COR-L47 (cell line): ENCODE results near the gene SELENOV.

Source experiments
- DNase-seq: peaks from one replicate; lab custom pipeline; 2025; lab: John Stamatoyannopoulos, UW

SELENOV gene

DNA sequence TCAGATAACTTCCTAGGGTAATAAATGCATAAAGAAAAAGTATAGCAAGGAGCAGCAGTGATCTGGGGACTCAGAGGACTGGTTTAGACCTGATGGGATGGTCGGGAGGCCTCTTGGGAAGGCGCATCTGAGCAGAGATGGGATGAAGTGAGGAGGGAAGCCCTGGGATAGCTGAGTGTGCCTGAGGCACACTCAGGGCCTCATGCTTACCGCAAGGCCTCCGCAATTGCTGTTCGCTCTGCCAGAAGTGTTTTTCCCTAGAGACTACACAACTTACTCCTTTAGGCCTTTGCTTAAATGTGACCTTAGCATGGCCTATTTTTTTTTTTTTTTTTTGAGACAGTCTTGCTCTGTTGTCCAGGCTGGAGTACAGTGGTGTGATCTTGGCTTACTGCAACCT, 20.3 kb upstream of the SELENOV start:
- no peak for DNase-seq

DNA sequence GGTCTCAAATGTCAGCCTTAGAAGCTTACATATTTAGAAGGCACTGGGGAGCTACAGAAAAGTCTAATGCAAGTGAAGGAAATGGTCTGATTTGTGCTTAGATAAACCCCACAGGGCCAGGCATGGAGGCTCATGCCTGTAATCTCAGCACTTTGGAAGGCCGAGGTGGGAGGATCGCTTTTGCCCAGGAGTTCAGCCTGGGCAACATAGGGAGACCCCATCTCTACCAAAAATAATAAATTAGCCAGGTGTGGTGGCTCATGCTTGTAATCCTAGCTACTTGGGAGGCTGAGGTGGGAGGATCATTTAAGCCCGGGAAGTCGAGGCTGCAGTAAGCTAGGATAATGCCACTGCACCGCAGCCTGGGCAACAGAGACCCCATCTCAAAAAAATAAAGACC, 18.9 kb upstream of the SELENOV start:
- no peak for DNase-seq

DNA sequence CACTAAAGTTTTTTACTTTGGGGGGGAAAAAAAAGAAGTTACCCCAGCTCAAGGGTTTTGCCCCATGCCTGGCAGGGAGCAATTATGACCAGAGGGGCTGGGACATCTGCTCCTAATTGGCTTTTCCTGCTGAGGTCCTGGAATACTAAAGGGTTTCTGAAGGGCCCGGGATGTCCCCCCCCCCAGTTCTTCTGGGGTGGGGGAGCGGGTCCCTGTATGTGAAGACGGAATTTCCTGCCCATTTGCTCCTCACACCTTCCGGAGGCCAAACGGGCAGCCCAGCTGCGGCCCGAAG, 17.3 kb upstream of the SELENOV start:
- DNase-seq: no peak

DNA sequence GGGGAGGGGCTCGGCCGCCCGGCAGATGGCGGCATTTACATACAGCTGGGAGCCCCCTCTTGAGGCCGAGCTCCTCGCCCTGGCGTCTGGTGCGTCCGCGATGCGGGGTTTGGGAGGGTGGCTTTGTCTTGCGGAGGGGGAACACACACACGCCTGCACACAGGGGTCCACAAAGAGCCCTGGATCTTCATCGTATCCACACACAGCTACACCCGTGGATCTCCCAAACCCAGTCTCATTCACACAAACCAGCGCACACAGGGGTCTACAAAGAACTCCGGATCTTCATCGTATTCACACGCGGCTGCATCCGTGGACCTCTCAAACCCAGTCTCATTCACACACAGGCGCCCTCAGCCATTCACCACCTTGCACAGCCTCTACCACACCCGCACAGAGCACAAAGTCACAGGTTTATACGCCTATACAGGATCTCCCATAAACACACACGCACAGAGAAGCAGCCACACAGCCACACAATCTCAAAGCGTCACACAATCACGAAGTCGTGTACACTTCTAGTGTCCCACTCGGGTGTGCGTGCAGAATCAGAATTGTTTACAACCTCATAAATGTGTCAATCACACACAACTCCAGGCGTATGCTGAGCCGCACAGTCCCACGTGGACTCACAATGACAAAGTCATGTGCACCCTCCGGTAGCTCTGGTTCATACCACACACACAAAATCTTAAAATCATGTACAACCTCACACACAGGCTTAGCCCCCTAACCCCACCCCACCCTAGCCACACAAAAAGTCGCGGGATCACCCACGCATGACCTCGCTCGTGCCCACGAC, 16.7 kb upstream of the SELENOV start:
- DNase-seq: peak; percentile 88

DNA sequence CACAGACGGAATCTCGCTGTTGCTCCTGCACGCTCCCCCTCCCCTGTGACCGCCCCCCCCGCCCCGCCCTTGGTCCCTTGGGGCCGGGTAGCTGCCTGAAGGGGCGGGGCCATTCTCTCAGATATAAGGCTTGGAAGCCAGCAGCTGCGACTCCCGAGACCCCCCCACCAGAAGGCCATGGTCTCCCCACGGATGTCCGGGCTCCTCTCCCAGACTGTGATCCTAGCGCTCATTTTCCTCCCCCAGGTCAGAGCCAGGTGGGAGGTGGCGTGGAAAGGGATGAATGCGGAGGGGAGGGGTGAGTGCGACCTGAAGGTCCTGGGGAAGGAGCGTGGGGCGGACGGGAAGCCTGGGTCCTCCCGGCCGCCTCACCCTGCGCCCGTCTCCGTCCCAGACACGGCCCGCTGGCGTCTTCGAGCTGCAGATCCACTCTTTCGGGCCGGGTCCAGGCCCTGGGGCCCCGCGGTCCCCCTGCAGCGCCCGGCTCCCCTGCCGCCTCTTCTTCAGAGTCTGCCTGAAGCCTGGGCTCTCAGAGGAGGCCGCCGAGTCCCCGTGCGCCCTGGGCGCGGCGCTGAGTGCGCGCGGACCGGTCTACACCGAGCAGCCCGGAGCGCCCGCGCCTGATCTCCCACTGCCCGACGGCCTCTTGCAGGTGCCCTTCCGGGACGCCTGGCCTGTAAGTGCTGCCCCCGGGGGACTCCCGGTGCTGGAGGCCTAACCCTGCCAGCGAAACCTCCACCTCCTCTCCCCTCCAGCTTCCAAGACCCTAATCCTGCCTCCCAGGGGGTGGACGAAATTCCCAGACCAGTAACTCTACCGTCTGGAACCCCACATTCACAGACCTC, 15.9 kb upstream of the SELENOV start, which contains the start of gene DLL3:
TSS of gene DLL3 (plus strand) at position 150 of the 845 bp plus-strand sequence. CDS start at position 178, 28 bp downstream.
- peak; percentile 55 for DNase-seq

DNA sequence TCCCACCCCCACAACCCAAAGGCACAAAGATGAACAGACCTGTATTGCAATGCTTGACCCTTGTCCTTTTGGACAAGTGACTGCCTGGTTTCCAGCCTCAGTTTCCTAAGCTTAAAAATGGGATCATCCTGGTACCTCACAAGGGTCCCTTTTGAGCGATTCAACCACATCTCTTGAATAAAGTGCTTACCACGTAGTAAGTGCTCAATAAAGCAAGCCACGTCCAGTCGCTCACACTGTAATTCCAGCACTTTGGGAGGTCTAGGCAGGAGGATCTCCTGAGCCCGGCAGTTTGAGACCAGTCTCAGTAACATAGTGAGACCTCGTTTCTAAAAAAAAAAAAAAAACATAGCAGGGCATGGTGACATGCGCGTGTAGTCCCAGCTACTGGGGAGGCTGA, 15.0 kb upstream of the SELENOV start:
- no peak for DNase-seq

DNA sequence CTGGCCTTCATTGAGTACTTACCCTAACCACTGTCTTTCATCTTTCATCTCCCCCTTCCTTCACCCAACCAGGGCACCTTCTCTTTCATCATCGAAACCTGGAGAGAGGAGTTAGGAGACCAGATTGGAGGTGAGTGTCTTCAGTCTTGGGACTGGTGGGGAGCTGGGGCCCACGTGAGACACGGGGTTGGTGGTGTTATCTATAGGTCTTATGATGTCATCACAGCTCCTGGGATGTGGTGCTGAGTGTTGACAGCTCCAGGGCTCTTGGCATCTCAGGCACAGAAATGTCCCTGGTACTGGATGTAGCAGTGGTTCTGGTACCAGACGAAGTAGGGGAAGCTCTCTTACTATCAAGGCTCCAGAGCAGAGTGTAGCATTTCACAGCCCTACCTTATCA, 14.4 kb upstream of the SELENOV start:
- DNase-seq: no peak

DNA sequence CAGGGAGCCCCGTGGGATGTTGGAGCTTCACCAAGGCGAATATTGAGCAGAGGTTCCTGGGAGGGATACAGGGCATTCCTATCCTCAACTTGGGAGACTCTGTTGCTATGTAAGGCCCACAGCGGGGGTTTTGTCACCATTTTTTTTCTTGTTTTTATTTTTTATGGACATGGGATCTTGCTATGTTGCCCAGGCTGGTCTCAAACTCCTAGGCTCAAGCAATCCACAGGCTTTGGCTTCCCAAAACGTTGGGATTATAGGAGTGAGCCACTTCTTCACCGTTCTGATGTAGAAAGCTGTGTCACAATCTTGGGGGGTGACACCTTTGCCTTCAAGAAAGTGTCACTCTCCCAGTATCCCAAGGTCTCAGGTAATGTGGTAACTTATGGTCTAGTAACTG, 13.6 kb upstream of the SELENOV start:
- DNase-seq: no peak

DNA sequence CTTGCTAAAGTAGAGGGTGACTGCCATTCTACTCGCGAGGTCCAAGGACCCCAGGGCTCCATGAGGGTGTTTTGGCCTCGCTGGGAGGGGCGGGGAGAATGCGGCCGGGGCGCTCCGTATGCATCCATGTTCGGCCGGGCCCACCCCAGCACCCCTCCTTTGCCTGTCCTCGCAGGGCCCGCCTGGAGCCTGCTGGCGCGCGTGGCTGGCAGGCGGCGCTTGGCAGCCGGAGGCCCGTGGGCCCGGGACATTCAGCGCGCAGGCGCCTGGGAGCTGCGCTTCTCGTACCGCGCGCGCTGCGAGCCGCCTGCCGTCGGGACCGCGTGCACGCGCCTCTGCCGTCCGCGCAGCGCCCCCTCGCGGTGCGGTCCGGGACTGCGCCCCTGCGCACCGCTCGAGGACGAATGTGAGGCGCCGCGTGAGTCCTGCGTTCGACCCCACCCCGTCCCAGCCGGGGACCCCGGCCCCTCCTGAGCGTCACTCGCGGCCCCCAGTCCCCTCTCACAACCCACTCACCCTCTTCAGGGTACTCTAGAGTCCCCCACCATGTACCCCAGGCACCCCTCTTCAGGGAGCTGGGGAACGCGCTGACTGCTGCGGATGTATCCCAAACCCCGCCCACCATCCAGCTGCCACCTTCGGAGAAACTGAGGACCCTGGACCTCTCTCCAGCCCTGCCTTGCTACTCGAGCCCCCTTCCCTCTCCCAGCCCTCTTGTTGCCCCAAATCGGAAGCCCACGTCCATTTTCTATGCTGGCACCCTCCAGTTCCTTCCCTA, 12.1 kb upstream of the SELENOV start:
- no peak for DNase-seq

DNA sequence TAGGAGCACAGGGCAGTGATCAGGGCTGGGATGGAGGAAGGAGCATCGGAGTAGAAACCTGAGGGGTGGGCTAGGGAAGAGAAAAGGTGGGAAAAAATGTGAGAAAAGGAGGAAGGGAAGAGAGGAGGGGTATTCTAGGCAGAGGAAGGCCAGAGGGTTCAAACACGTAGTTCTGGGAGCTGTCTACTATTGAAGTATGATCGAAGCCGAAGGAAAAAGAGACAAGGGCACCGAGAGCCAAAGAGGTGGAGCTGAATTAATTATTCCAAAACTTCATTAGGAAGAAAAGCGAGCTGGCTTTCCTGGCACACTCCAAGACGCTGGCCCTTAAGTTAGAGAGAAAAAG, 8.4 kb upstream of the SELENOV start:
- DNase-seq: no peak

DNA sequence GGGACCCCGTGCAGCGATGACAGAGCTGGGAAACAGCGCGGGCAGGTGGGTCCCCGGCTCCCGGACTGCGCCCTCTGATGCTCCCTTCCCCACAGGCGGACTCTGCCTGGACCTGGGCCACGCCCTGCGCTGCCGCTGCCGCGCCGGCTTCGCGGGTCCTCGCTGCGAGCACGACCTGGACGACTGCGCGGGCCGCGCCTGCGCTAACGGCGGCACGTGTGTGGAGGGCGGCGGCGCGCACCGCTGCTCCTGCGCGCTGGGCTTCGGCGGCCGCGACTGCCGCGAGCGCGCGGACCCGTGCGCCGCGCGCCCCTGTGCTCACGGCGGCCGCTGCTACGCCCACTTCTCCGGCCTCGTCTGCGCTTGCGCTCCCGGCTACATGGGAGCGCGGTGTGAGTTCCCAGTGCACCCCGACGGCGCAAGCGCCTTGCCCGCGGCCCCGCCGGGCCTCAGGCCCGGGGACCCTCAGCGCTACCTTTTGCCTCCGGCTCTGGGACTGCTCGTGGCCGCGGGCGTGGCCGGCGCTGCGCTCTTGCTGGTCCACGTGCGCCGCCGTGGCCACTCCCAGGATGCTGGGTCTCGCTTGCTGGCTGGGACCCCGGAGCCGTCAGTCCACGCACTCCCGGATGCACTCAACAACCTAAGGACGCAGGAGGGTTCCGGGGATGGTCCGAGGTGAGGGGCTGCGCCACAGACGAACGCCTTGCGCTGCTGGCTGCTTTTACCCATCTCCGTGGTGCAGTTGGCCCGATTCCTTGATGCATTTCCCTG, 7.8 kb upstream of the SELENOV start:
- peak; percentile 87 for DNase-seq

DNA sequence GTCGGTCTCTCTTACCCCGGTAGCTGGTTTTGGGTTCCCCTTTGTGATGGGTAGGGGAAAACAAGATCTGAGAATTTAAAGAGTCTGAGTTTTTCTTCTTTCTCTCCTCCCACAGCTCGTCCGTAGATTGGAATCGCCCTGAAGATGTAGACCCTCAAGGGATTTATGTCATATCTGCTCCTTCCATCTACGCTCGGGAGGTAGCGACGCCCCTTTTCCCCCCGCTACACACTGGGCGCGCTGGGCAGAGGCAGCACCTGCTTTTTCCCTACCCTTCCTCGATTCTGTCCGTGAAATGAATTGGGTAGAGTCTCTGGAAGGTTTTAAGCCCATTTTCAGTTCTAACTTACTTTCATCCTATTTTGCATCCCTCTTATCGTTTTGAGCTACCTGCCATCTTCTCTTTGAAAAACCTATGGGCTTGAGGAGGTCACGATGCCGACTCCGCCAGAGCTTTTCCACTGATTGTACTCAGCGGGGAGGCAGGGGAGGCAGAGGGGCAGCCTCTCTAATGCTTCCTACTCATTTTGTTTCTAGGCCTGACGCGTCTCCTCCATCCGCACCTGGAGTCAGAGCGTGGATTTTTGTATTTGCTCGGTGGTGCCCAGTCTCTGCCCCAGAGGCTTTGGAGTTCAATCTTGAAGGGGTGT, 7.1 kb upstream of the SELENOV start:
- no peak for DNase-seq

DNA sequence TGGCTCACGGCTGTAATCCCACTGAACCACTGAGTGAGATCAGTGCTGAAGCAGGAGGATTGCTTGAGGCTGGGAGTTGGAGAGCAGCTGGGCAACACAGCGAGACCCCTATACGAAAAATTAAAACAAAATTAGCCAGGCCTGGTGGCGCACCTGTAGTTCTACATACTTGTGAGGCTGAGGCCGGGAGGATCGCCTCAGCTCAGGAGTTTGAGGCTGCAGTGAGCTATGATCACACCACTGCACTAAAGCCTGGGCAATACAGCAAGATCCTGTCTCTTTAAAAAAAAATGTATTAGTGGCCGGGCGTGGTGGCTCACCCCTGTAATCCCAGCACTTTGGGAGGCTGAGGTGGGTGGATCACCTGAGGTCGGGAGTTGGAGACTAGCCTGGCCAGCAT, 6.3 kb upstream of the SELENOV start:
- no peak for DNase-seq

DNA sequence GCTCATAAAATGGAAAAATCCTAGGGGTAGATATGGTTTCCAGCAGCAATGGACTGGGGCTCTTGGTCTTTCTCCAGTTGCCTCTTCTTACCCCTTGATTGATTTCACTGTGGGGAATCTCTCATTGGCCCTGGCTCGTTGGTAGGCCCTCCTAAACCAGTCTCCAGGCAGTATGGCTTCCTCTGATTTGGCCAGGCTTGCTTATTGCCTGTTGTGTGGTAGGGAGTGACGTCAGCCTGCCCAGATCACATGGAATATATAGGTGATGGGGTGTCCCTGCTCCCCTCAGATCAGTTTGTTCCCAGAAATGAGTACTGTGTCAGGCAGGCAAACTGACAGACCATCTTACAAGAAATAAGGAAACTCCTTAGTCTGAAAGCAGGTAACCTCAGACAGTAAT, 5.7 kb upstream of the SELENOV start:
- no peak for DNase-seq

DNA sequence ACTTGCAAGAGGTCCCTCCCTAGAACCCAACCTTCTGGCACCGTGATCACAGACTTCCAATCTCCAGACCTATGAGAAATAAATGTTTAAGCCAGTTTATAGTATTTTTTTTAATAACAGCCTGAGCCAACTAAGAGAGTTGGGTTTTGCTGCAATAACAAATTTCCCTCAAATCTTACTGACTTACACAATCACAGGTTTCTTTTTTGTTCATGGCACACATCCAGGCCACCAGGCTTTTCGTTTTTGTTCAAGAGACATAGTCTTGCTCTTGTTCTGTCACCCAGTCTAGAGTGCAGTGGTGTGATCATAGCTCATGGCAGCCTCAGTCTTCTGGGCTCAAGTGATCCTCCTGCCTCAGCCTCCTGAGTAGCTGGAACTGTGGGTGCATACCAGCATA, 2.0 kb upstream of the SELENOV start:
- no peak for DNase-seq

DNA sequence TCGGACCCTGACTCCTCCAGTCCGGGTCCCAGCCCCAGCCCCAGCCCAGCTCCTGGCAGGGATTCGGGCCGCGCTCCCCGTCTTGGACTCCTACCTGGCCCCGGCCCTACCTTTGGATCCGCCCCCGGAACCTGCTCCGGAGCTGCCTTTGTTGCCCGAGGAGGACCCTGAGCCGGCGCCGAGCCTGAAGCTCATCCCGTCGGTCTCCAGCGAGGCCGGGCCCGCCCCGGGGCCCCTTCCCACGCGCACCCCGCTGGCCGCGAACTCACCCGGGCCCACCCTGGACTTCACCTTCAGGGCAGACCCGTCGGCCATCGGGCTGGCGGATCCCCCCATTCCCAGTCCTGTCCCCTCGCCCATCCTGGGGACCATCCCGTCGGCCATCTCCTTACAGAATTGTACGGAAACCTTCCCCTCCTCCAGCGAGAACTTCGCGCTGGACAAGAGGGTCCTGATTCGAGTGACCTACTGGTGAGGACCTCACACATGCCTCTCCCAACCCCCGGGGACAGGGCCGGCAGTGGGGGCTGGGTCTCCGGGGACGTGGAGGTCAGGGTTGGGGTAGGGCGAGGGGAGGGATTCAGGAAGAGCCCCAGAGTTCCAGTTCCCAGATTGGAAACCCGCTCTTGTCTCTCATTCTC, 732 bp downstream of the SELENOV start:
- no peak for DNase-seq

DNA sequence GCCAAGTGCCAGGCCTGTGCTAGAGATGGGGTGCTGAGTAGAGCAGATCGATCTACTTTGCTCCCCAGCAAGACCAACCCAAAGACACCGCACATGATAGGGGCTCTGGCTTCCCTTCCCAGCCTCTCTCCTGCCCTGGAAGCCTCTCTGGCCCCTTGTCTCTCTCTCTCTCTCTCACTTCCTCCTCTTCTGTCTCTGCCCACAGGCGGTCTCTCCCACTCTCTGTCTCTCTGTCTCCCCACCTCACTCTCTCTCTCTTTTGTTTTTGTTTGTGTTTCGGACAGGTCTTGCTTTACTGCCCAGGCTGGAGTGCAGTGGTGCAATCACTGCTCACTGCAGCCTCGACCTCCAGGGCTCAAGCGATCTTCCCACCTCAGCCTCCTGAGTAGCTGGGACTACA, 1.3 kb downstream of the SELENOV start:
- DNase-seq: no peak

DNA sequence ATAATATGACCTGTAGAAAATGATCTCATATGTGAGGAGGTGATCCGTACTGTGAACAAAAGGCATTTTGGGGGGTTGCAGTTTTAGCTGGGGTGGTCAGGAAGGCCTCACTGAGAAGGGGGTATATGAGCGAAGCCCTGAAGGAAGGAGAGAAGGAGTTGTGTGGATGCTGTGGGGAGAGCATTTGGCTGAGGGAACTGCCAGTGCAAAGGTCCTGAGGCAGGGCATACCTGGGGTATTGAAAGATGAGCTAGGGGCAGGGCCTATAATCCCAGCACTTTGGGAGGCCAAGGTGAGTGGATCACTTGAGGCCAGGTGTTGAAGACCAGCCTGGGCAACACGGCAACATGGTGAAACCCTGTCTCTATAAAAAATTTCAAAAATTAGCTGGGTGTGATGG, 2.5 kb downstream of the SELENOV start:
- no peak for DNase-seq

DNA sequence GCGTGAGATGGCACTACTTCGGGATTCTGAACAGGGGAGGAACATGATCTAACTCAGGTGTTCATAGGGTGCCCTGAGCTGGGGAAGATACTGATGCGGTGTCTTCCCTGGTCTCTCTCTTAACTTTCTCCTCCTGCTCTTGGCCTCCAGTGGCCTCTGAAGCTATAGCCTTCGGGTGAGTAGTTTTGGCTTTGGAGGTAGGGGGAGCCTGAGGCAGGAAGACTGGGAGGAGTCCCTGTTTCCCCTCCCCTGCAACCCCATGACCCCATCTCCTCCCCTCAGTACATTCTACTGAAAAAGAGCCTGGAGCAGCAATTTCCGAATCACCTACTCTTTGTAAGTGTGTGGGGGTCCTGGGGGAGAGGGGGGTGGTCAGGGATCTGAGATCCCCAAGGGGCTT, 3.5 kb downstream of the SELENOV start:
- no peak for DNase-seq

DNA sequence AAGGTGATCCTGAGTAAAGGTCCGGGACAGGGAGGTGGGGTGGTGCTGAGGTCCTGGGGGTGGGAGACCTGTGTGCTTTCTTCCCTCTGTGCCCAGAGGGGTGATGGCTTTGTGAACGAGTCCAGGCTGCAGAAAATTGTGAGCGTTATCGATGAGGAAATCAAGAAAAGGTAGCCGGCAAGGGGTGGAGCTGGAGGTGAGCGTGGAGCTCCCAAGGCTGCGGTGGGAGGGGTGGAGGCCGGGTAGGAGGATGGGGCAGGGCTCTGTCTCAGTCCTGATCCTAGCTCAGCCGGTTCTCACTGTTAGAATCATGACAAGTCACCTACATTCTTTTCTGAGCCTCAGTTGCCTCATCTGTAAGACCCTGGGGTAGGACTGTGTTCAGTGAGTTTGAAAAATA, 4.0 kb downstream of the SELENOV start:
- no peak for DNase-seq
